ENCODE measurements around the gene ATAT1.

ATAT1 gene

DNA sequence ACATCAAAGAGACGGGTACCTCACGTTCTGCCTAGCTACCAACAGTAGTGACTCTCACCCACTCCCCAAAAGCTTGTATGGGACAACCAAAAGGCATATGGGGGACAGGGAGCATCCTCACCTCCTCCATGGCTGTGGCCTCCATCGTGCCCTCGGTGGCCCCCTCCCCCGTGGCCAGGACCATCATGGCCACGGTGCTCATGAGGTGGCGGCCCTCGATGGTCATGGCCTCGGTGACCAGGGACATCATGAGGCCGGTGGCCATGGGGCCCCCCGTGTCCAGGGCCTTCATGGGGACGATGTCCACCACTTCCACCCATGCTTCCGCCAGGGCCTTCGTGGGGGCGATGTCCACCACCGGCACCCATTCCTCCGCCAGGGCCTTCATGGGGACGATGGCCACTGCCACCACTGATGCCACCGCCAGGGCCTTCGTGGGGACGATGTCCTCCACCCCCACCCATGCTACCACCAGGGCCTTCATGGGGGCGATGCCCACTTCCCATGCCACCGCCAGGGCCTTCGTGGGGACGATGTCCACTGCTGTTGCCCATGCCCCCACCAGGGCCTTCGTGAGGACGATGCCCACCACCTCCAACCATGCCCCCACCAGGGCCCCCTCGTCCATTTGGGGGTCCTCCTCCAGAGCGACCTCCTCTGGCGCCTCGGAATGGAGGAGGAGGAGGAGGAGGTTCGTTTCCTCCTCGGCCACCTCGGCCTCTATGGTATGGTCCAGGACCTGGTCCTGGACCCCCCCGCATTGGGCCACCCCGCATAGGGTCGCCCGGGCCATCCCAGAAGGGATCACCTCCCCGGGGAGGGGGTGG lies 24.6 kb upstream of the ATAT1 start:
- FAIRE-seq (no peak), DNase-seq (ENCODE audit: insufficient read length, low spot score) (no peak)
- no peak for TF ChIP-seq POLR2A (IDR thresholded peaks at IDR 0.05; ENCODE audit: low read depth, low read length)

DNA sequence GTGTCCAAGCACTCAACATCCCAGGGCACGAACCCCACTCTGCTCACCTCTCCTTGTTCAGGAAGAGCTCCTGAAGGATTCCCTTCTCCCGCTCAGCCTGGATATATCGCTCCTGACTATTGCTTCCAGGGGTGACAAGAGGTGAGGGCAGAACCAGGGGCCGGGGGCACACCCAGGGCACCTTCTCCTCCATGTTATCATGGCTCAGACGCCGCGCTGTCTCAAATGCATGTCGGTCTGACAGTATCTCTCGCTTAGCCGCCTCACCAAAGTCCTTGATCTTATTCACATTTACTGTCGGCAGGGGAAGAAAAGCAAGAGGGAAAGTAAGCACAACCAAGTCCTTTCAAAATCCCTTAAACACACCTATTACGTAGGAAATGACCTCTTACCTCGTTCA lies 22.7 kb upstream of the ATAT1 start:
- DNase-seq (ENCODE audit: insufficient read length, low spot score): no peak
- FAIRE-seq: no peak
- TF ChIP-seq POLR2A (IDR thresholded peaks at IDR 0.05; ENCODE audit: low read depth, low read length): no peak

DNA sequence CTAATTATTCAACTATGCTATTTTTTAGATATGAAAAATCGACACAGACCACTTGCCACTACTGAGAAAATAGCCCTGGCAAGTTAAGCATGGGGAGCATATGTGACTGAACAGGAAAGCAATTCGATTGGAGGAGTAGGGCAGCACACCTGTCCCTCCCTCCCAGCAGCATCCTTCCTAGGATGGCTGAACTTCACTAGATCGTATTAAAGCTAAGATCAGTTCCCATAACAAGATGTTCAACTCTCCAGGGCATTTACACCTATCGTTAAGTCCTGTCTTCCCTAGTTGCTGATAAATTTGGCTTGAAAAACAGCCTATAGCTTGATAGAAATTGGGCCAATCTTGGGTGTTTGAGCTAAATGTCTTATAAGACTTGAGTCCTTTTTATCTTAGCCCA lies 16.6 kb upstream of the ATAT1 start:
- TF ChIP-seq POLR2A (IDR thresholded peaks at IDR 0.05; ENCODE audit: low read depth, low read length): no peak
- FAIRE-seq: no peak

DNA sequence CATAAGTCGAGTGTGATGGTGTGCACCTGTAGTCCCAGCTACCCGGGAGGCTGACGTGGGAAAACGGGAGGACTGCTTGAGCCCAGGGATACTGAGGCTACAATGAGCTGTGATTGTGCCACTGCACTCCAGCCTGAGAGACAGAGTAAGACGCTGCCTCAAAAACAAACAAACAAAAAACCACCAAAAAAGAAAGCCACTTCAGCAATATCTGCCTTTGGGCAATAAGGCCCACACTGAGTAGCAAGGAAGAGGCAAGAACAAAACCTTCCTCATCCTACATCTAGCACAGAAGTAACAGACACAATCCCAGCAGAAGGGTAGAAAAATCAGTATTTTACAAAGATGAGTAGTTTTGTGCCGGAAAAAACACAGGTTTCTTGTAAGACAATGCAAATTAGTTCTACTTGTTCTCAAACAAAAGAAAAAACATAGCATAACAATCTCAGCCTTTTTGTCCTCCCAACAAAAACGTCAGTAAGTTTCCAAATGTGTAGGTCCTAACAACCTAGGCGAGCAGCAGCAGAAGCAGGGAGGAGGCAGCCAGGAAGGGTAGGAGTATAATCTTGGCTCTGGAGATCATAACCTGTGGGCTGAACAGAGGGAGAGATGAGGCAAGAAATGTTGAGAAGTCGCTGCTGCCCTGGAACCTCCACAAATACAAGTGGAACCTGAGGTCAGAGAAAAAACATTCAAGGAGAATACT lies 15.4 kb upstream of the ATAT1 start:
- no peak for DNase-seq (ENCODE audit: insufficient read length, low spot score)
- no peak for FAIRE-seq
- TF ChIP-seq POLR2A (IDR thresholded peaks at IDR 0.05; ENCODE audit: low read depth, low read length): no peak

More for the DNA sequence above, 16.6 kb upstream of the ATAT1 start:
- DNase-seq (ENCODE audit: insufficient read length, low spot score): no peak

DNA sequence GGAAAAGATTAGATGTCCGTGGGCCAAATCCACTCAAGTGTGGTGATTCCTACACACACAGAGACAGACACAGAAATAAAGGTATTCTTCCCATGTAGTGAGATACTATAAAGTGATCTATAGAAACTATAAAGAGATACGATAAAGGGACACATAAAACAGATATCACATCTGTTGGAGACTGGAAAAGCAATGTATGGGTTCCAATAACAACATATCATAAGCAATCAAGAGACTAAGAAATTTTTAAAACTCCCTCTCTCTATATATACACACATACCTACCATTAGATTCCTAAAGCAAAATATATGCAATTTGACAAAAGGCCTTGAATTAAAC lies 14.8 kb upstream of the ATAT1 start:
- DNase-seq (ENCODE audit: insufficient read length, low spot score) (no peak), FAIRE-seq (no peak)
- TF ChIP-seq POLR2A (IDR thresholded peaks at IDR 0.05; ENCODE audit: low read depth, low read length): no peak

DNA sequence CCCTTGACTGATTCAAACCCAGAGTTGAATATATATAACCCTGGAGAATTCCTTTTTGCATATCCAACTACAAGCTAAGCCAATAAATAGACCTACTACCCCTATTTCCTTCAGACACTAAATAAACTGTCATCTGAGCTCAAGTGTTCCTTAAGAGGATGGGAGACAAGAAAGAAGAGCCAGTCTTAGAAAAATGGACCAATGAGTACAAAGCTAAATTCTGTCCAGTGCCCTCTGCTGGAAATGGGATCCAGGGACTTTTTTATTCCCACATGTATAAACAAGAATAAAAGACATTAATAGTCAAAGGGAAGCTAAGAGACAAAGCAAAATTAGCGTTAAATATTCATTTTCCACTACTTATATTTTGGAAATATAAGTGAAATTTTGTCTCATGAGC lies 14.5 kb upstream of the ATAT1 start:
- TF ChIP-seq POLR2A (IDR thresholded peaks at IDR 0.05; ENCODE audit: low read depth, low read length): no peak
- no peak for FAIRE-seq
- DNase-seq (ENCODE audit: insufficient read length, low spot score): no peak

DNA sequence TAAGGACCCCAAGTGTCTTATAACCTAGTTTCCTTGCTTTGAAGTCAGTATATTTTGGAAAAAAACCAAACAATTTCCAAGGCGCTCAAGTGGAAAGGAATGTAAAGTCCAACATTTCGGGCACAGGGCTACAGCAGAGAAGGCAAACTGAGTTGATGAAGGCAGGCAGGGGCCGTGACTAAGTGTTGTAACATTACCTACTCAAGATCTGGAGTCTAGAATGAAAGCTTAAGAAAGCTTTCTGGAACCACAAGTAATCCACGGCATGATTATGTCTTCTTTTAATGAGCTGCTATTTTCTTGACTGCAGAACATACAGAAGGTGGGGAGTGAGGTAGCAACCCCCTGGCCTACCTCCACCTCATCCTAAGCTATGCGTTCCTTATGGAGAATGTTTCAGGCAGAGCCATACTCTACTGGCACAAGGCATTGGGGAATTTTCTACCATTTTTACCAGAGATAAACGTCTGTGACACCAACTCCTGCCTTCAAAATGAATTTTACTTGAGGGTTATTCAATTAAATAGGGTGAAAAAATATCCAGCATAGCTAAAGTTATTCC lies 13.9 kb upstream of the ATAT1 start:
- TF ChIP-seq POLR2A (IDR thresholded peaks at IDR 0.05; ENCODE audit: low read depth, low read length): 0 out of 2 replicates have a peak, but pooled peaks have one; percentile 25
- FAIRE-seq (no peak), DNase-seq (ENCODE audit: insufficient read length, low spot score) (no peak)

DNA sequence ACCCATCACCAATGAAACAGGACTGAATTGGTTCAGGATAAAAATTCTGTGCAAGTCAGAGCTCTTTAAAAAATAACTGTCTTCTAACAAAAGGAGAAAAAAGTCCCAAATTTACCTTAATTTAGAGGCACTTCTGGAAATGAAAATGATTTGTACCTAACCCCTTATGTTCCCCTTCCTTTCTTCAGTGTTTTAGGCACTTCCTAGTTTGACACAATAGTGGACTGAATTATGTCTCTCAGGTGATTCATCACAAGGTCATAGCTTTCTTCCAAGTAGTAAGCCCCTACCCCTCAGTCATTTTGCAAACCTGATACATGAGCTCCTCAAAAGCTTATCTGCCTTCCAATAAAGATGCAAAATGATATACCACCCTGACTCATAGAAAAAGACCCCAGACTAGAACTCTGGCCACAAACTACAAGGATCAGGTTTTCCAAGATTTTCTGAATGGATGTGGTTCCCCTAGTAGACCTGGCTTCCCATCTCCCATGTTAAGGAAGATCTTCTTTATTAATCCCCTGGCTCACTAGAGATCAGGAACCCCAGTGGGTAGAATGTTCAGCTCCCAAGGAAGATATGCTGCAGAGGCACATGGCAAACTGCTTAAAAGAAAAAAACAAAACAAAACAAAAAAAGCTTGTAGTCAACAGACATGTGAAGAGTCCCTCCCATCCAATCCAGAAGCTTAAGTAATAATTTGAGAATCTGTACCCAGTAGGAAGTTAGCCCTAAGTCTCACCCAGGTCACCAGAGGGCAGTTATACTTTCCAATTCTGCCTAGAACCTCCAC lies 13.2 kb upstream of the ATAT1 start:
- no peak for TF ChIP-seq POLR2A (IDR thresholded peaks at IDR 0.05; ENCODE audit: low read depth, low read length)
- DNase-seq (ENCODE audit: insufficient read length, low spot score): no peak
- FAIRE-seq: no peak

DNA sequence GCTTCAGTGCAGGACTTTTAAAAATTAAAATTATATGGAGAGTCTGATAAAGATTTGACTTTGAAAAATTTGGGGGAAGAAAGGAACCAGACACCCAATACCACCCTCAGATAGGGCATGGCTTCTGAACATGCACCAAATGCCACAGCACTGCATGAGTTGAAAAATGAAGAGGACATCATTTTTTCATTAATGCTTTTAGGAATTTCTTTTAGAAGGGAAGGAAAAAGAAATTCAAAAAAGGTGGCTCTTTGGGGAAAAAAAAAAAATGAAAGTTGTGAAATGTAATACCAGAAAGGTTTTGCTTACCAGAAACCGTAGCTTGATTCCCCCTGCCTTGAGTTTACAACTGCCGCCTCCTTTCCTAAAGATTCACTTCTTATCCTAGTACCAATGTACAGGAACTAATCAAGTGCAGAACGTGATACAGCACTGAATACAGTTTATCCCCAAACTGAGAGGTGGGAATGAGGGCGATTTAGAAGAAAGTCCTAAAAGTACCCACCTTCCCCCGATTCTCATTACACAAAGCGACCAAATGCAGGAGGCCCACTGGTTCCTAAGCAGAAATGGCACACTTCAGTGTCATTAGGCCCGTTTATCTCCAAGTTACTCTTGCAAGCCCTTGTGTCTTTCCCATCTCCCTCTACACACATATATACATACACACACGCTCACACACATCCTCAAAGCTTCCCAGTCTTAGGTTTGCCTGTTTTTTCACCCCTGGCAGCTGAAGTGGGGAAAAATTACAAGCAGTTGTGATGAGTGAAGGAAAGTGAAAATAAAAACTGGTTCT lies 12.4 kb upstream of the ATAT1 start:
- peak; percentile 29; the same call in 1 of the 2 replicates for TF ChIP-seq POLR2A (IDR thresholded peaks at IDR 0.05; ENCODE audit: low read depth, low read length)
- FAIRE-seq (no peak), DNase-seq (ENCODE audit: insufficient read length, low spot score) (no peak)

DNA sequence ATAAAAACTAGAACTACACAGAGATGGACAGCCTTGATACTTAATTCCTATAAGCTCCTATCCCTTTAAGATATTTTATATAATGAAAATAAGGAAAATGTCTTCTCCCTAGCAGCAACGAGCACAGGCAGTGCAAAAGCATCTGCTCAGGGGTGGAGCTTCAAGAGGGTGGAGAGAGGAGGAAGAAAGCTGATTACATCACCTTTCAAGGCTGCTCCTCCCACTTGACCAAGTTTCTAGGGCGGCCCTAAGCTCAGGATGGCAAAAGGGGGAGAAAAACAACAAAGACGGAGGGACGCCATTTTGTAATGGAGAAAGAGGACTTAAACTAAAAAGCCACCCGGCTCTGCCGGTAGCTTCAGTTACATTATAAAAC lies 11.8 kb upstream of the ATAT1 start:
- DNase-seq (ENCODE audit: insufficient read length, low spot score) (peak; percentile 40), FAIRE-seq (peak; percentile 78)
- TF ChIP-seq POLR2A (IDR thresholded peaks at IDR 0.05; ENCODE audit: low read depth, low read length): no peak

DNA sequence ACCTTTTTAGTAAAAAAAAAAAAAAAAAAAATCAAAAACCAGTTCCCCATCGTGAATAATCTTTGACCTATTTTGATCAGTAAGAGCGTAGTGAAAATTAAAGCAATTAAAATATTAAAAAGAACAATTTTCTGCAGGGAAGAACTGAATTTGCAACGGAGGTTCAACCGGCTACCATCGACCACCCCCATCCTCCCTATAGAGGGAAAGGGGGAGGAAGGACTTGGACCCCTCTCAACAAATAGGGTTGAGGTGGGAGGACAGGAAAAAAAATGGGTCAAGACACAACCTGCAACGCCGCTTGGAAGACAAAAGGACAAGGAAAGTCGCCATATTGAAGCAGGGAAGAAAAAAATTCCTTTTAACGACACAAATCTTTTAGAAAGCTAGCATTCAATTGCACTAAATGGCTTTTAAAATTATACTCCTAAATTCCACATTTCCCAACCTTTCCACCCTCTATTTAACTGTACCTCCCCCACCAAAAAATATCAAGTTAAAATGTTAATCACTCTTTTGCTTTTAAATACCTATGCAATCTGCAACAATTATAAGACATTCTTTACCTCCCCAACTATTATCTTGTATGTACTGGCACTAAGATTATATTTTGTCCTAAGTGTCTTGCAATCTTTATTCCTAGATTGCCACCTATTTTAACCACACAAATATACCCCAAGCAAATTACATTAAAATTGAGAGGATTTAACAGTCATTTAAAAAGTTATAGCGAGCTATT lies 11.3 kb upstream of the ATAT1 start:
- FAIRE-seq (no peak), DNase-seq (ENCODE audit: insufficient read length, low spot score) (no peak)
- TF ChIP-seq POLR2A (IDR thresholded peaks at IDR 0.05; ENCODE audit: low read depth, low read length): 0 out of 2 replicates have a peak, but pooled peaks have one; percentile 19

DNA sequence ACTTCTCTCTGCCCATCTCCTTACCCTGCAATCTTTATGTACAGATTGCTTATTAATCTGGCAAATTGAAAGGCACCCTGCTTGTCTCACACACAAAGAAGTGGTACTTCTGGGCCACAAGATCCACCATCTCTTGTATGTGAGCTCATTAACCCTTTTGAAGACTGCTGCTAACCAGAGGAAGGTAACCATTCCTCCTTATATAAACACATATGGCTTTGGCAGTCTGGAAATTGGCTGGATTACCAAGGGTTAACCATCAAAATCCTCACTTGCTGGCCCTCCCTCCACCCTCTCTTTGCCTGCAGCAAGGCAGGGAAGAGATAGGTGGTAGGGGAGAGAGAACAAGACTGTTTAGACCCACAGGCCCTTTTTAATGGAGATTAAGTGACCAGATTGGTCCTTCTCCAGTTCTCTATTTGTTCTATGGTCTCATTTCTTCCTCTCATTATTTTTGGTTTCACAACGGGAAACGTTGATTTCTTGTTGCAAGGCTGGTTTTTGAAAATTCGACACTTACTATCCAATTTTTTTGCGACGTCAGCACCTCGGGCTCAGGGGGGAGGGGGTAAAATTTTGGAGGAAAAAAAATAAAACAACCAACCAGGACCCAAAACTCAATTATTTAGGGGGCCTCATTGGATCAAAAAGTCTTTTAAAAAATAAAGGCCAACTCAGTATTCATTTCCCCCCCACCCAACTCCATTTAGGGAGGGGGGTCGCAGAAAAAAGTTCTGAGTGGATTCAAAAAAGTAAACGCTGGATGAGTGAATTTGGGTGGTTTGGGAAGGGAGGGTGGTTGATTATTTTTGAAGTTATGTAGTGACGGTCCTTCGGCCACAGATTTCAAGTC lies 10.5 kb upstream of the ATAT1 start:
- FAIRE-seq (no peak), DNase-seq (ENCODE audit: insufficient read length, low spot score) (no peak)
- TF ChIP-seq POLR2A (IDR thresholded peaks at IDR 0.05; ENCODE audit: low read depth, low read length): no peak
